GM18498 (cell line): ENCODE data around the gene NOP14.
"Not testable (repeated sequence)": the region's sequence is repeated elsewhere in the genome, so short reads cannot be mapped to it uniquely, and the experiment has no call there.

Experiments used
- ATAC-seq: cut with Tn5 transposase; IDR thresholded peaks from one replicate; pipeline ENCODE4 v1.9.1; 2021; ENCODE audit warnings: mild to moderate bottlenecking, moderate library complexity; ENCODE audit not compliant: unreplicated experiment

NOP14 gene

GRCh38 chr4:2963175-2963965 lies at the start of gene NOP14, which contains the start of gene GRK4:
Gene NOP14 (minus strand): TSS chr4:2963406. CDS start chr4:2963319, 87 bp downstream.
Gene GRK4 (plus strand): TSS chr4:2963571. CDS start chr4:2964071, 500 bp downstream.
- ATAC-seq: peak; percentile 92

- ATAC-seq: no peak
Observed at GRCh38 chr4:3011456-3012220, 48.4 kb upstream of the NOP14 start.

GRCh38 chr4:3010998-3011397 lies 47.8 kb upstream of the NOP14 start:
- no peak for ATAC-seq

- ATAC-seq: no peak
Observed at GRCh38 chr4:3010577-3010976, 47.4 kb upstream of the NOP14 start.

- no peak for ATAC-seq
Observed at GRCh38 chr4:3009422-3009821, 46.2 kb upstream of the NOP14 start.

GRCh38 chr4:3007724-3008123 lies 44.5 kb upstream of the NOP14 start:
- ATAC-seq: no peak

GRCh38 chr4:2996415-2996814 lies 33.2 kb upstream of the NOP14 start:
- no peak for ATAC-seq

- ATAC-seq: no peak
Observed at GRCh38 chr4:2995546-2996265, 32.5 kb upstream of the NOP14 start.

- ATAC-seq: no peak
Observed at GRCh38 chr4:2994917-2995316, 31.7 kb upstream of the NOP14 start.

GRCh38 chr4:2991243-2991642 lies 28.0 kb upstream of the NOP14 start:
- ATAC-seq: no peak

GRCh38 chr4:2983715-2984114 lies 20.5 kb upstream of the NOP14 start:
- not testable (repeated sequence) for ATAC-seq

GRCh38 chr4:2982012-2982411 lies 18.8 kb upstream of the NOP14 start:
- no peak for ATAC-seq

- ATAC-seq: no peak
Observed at GRCh38 chr4:2981256-2981819, 18.1 kb upstream of the NOP14 start.

- ATAC-seq: no peak
Observed at GRCh38 chr4:2977211-2978088, 14.2 kb upstream of the NOP14 start.

- ATAC-seq: no peak
Observed at GRCh38 chr4:2971275-2971674, 8.1 kb upstream of the NOP14 start.

- ATAC-seq: no peak
Observed at GRCh38 chr4:2968381-2968780, 5.2 kb upstream of the NOP14 start.

GRCh38 chr4:2965262-2965661 lies 2.1 kb upstream of the NOP14 start:
- no peak for ATAC-seq

- ATAC-seq: no peak
Observed at GRCh38 chr4:2964706-2965258, 1.6 kb upstream of the NOP14 start.

GRCh38 chr4:2963966-2964471 lies 813 bp upstream of the NOP14 start:
- no peak for ATAC-seq
